Gastrocnemius medialis (tissue), 4 donors: ENCODE results near the gene NCOR2.

Experiments
- POLR2A ChIP-seq, 2 donors: fragments of 450-650 bp; IDR thresholded peaks; one replicate each; pipeline ENCODE4 v1.6.1; 2017; ENCODE audit warnings: antibody characterized with exemption in 2 of 2, mild to moderate bottlenecking in 2 of 2, moderate library complexity in 2 of 2
- TF ChIP-seq, protein P1 (sequence below), 5 experiments: fragments of 450-650 bp in 3 of 5; fragments of 200-600 bp in 2 of 5; sonication (generic) in 2 of 5; IDR thresholded peaks in 4 of 5; conservative IDR thresholded peaks in 1 of 5; 1 replicate in 4 of 5; 2 replicates in 1 of 5; pipeline ENCODE4 v1.5.1; 2016 to 2019; ENCODE audit warnings: antibody characterized with exemption in 5 of 5, mild to moderate bottlenecking in 3 of 5, moderate library complexity in 3 of 5

DNA sequence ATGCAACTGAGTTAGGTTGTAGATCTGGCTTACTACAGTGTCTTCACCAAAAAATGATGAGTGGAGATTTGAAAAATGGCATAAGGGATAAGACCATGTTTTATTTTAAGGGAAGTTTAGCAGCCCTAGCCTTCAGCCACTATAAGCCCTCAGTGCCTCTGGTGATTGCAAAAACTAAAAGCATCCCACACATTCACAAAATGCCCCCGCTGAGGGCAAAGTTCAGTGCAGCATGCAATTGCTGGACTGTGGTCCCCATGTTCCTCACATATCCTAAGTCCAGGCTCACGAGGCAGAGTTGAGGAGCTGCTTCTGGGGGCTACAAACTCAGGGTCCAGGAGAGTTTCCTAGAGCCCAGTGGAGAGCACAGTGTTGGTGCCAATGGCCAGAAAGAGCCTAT, 29.6 kb upstream of the NCOR2 start:
- TF ChIP-seq, protein P1, sequence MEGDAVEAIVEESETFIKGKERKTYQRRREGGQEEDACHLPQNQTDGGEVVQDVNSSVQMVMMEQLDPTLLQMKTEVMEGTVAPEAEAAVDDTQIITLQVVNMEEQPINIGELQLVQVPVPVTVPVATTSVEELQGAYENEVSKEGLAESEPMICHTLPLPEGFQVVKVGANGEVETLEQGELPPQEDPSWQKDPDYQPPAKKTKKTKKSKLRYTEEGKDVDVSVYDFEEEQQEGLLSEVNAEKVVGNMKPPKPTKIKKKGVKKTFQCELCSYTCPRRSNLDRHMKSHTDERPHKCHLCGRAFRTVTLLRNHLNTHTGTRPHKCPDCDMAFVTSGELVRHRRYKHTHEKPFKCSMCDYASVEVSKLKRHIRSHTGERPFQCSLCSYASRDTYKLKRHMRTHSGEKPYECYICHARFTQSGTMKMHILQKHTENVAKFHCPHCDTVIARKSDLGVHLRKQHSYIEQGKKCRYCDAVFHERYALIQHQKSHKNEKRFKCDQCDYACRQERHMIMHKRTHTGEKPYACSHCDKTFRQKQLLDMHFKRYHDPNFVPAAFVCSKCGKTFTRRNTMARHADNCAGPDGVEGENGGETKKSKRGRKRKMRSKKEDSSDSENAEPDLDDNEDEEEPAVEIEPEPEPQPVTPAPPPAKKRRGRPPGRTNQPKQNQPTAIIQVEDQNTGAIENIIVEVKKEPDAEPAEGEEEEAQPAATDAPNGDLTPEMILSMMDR (IDR thresholded peaks at IDR 0.05 in 4 of 5, conservative IDR thresholded peaks at IDR 0.05 in 1 of 5): no peak
- no peak for TF ChIP-seq POLR2A (IDR thresholded peaks at IDR 0.05)
